GM18909 (cell line): ENCODE results near the gene NPIPB8.
"Not testable (repeated sequence)": the region's sequence is repeated elsewhere in the genome, so short reads cannot be mapped to it uniquely, and the experiment has no call there.

ENCODE experiments used
- ATAC-seq: cut with Tn5 transposase; IDR thresholded peaks from one replicate; pipeline ENCODE4 v1.9.1; 2021; ENCODE audit warnings: mild to moderate bottlenecking; ENCODE audit not compliant: unreplicated experiment, poor library complexity

NPIPB8 gene

GRCh38 chr16:28622532-28623171 is 15.2 kb upstream of the NPIPB8 start:
- not testable (repeated sequence) for ATAC-seq

- no peak for ATAC-seq
Observed at GRCh38 chr16:28623172-28623711, 14.6 kb upstream of the NPIPB8 start.

DNA sequence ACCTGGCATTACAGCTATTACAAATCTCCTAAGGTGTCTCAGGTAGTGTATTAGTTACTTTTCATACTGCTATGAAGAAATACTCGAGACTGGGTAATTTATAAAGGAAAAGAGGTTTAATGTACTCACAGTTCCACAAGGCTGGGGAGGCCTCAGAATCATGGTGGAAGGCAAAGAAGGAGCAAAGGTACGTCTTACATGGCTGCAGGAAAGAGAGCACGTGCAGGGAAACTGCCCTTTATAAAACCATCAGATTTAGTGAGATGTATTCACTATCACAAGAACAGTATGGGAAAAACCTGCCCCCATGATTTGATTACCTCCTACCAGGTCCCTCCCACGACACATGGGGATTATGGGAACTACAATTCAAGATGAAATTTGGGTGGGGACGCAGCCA is 7.0 kb upstream of the NPIPB8 start:
- not testable (repeated sequence) for ATAC-seq

GRCh38 chr16:28636093-28636823 is 1.6 kb upstream of the NPIPB8 start:
- ATAC-seq, result not testable (repeated sequence)

- ATAC-seq, result not testable (repeated sequence)
Observed at GRCh38 chr16:28638359-28638758, 494 bp downstream of the NPIPB8 start.

DNA sequence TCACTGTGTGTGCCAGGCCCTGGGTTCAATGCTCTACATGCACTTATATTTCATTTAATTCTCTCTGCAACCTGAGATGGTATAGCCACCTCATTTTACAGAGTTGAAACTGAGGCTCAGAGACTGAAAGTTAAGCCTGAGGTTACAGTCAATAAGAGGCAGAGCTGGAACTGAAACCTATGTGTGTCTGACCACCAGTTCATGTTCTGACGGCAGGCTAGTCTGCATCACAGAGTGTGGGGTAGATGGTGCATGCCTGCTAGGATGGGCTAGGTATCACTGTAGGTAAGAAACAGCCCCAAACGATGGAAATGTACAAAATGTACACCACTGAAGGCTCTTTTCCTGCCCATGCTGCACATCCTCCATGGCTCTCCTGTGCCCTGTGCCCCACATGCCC is 2.1 kb downstream of the NPIPB8 start:
- not testable (repeated sequence) for ATAC-seq

- ATAC-seq, result not testable (repeated sequence)
Observed at GRCh38 chr16:28666264-28666663, 28.4 kb downstream of the NPIPB8 start.

DNA sequence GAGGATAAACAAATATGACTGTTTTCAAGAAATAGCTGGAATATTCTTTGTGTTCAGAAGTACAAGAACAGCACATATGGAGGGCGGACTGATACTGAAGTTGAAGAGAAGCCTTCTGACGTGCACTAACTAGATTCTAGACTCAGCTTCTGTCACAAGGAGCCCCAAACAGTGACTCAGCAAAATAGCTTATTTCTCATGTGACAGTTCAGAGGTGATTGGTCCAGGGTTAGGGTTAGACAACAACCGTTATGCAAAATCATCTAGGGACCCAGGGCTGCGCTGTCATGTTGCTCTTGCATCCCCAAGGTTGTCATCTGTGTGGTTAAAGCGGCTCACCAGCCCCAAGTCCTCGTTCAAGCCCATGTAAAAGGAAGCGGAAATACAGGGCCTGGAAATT is 29.6 kb downstream of the NPIPB8 start:
- ATAC-seq, result not testable (repeated sequence)

GRCh38 chr16:28668199-28668598 is 30.3 kb downstream of the NPIPB8 start:
- not testable (repeated sequence) for ATAC-seq

DNA sequence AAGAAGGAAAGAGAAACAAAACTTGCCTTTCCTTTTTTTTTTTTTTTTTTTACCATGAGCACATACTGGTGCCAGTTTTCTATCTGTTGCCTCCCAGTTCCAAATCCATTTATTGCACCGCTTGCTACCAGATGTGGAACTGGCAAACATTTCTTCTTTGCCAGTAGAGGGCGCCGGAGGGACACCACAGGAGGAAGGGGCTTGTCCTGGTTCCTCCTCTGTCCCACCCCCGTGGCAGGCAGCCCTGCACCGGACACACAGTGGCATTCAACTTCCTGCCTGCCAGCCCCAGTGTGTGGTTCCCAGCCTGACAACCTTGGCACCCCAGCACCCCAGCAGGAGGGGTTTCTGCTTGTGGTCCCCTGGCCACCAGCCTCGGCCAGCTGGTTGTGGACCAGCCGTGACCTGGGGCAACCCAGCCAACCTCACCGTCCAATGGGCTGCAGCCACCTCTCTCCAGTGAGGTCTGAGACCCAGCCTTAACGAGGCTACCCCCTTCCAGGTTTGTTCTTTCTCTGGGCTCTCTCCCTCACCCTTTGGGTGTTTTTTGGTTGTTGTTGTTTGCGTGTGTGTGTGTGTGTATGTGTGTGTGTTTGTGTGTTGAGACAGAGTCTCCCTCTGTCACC is 50.6 kb downstream of the NPIPB8 start:
- not testable (repeated sequence) for ATAC-seq

- not testable (repeated sequence) for ATAC-seq
Observed at GRCh38 chr16:28689425-28689824, 51.6 kb downstream of the NPIPB8 start.

GRCh38 chr16:28691722-28692121 is 53.9 kb downstream of the NPIPB8 start:
- ATAC-seq, result not testable (repeated sequence)

DNA sequence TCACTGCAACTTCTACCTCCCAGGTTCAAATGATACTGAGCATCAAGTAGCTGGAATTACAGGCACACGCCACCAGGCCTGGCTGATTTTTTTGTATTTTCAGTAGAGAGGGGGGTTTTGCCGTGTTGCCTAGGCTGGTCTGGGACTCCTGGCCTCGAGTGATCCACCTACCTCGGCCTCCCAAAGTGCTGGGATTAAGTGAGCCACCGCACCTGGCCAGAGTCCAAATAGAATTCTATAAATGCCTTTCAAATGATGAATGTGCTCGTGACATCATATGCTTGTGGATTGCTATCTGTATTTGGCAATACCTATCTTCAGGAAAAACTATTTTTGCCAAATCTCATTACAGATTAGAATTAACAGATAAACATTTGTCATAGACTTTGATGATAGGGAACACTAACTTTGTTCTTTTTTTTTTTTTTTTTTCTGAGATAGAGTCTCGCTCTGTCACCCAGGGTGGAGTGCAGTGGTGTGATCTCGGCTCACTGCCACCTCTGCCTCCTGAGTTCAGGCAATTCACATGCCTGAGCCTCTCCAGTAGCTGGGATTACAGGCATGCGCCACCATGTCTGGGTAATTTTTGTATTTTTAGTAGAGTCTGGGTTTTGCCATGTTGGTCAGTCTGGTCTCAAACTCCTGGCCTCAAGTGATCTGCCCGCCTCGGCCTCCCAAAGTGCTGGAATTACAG is 55.5 kb downstream of the NPIPB8 start:
- not testable (repeated sequence) for ATAC-seq

GRCh38 chr16:28699792-28700191 is 61.9 kb downstream of the NPIPB8 start:
- ATAC-seq, result not testable (repeated sequence)

DNA sequence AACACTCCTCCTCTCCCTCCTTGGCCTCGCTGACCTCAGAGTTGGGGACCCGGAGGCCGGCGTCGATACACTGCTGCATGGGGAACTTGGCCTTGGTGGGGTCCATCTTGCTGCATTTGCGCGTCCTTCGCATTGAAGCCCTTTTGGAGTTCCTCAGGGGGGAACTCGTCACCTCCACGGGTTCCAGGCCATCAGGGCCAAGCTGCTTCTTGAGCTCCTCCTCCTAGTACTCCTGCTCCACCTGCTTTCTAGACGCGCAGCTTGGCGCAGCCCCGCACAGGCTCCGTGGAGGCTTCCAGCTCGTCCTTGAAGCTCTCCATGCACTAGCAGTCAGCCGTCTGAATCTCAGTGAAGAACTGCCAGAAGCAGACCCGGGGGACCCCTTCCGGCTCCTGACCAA is 62.5 kb downstream of the NPIPB8 start:
- not testable (repeated sequence) for ATAC-seq

DNA sequence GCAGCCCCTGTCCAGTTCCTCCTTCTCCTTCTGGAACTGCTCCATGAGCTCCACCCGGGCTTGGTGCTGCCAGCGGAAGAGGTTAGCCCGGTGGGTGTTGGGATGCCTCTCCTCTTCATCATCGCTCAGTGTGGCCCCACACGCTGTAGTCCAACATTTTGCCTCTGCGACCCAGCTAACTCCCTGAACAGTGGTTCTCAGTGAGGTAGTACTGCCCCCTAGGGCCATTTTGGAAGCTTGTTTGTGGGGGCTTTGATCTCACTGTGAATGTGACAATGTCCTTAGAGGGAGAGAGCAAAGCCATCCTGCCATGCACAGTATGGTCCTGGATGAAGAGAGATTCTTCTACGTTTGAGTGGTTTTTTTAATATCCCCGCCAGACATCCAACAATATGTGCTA is 63.5 kb downstream of the NPIPB8 start:
- ATAC-seq, result not testable (repeated sequence)

DNA sequence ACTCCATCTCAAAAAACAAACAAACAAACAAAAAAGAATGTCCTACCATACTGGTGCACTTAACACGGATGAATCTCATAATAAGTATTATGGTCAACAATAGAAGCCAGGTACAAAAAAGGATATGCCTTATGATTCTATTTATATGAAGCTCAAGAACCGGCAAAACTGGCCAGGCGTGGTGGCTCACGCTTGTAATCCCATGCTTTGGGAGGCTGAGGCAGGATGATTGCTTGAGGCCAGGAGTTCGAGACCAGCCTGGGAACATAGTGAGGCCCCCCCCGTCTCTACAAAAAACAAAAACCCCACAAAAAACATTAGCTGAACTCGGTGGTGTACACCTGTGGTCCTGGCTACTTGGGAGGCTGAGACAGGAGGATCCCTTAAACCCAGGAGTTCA is 66.4 kb downstream of the NPIPB8 start:
- ATAC-seq, result not testable (repeated sequence)
